GM19467 (cell line): ENCODE measurements around the gene HAT1.
"Not testable (repeated sequence)": the region's sequence is repeated elsewhere in the genome, so short reads cannot be mapped to it uniquely, and the experiment has no call there.

Experiments used
- ATAC-seq: cut with Tn5 transposase; IDR thresholded peaks from one replicate; pipeline ENCODE4 v1.9.1; 2021; ENCODE audit warnings: mild to moderate bottlenecking, moderate library complexity; ENCODE audit not compliant: unreplicated experiment

Gene HAT1

GRCh38 chr2:171922230-171923022, at the start of gene HAT1:
Gene HAT1 (plus strand): TSS chr2:171922461. CDS start chr2:171922501, 40 bp downstream.
- ATAC-seq: peak; percentile 97

- ATAC-seq: no peak
These were observed 47.7 kb upstream of the HAT1 start for GRCh38 chr2:171874517-171874916.

GRCh38 chr2:171874963-171875362, 47.3 kb upstream of the HAT1 start:
- ATAC-seq: no peak

- no peak for ATAC-seq
These were observed 43.7 kb upstream of the HAT1 start for GRCh38 chr2:171878481-171878993.

- ATAC-seq: no peak
These were observed 42.4 kb upstream of the HAT1 start for GRCh38 chr2:171879865-171880264.

- ATAC-seq: no peak
These were observed 41.5 kb upstream of the HAT1 start for GRCh38 chr2:171880774-171881173.

- ATAC-seq: no peak
These were observed 40.0 kb upstream of the HAT1 start for GRCh38 chr2:171882089-171882769.

GRCh38 chr2:171883275-171883893, 38.9 kb upstream of the HAT1 start:
- no peak for ATAC-seq

- ATAC-seq: no peak
These were observed 32.9 kb upstream of the HAT1 start for GRCh38 chr2:171889333-171889732.

GRCh38 chr2:171889808-171890207, 32.5 kb upstream of the HAT1 start:
- ATAC-seq: no peak

GRCh38 chr2:171893196-171893823, 29.0 kb upstream of the HAT1 start:
- no peak for ATAC-seq

GRCh38 chr2:171893824-171894611, 28.2 kb upstream of the HAT1 start, which contains the start of gene SLC25A12:
Gene SLC25A12 (minus strand): TSS chr2:171894244. CDS start chr2:171894214, 30 bp downstream.
- peak; percentile 90 for ATAC-seq

GRCh38 chr2:171894612-171894947, 27.7 kb upstream of the HAT1 start:
- no peak for ATAC-seq

- no peak for ATAC-seq
These were observed 26.5 kb upstream of the HAT1 start for GRCh38 chr2:171895786-171896185.

GRCh38 chr2:171899623-171900282, 22.5 kb upstream of the HAT1 start:
- ATAC-seq: not testable (repeated sequence)

GRCh38 chr2:171902840-171903420, 19.3 kb upstream of the HAT1 start:
- ATAC-seq: no peak

- ATAC-seq: no peak
These were observed 14.0 kb upstream of the HAT1 start for GRCh38 chr2:171908235-171908634.

GRCh38 chr2:171909266-171909665, 13.0 kb upstream of the HAT1 start:
- ATAC-seq: no peak

GRCh38 chr2:171910494-171910893, 11.8 kb upstream of the HAT1 start:
- no peak for ATAC-seq
